Lower leg skin (tissue), 3 donors: Measurements from ENCODE around the gene OMG.

ENCODE experiments used
- POLR2A ChIP-seq, 2 donors: fragments of 450-650 bp; IDR thresholded peaks; one replicate each; pipeline ENCODE4 v1.6.1; 2016 to 2017; ENCODE audit warnings: antibody characterized with exemption in 2 of 2, mild to moderate bottlenecking in 1 of 2, moderate library complexity in 1 of 2
- TF ChIP-seq, protein P1 (sequence below), 3 donors: fragments of 450-650 bp; IDR thresholded peaks; one replicate each; pipeline ENCODE4 v1.5.1; 2016; ENCODE audit warnings: antibody characterized with exemption in 3 of 3, mild to moderate bottlenecking in 3 of 3, moderate library complexity in 2 of 3

DNA sequence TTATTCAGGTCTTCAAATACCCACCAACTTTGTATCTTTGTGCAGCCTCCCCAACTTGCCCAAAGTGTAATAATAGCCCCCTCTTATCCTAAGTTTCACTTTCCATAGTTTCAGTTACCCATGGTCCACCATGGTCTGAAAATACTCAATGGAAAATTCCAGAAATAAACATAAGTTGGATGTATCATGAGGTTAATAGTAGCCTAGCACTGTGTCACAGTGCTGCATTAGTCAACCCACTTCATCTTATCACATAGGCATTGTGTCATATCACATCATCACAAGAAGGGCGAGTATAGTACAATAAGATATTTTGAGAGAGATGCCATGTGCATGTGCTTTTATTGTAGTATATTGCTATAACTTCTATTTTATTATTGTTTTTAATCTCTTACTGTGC is 21.9 kb downstream of the OMG start:
- TF ChIP-seq, protein P1, sequence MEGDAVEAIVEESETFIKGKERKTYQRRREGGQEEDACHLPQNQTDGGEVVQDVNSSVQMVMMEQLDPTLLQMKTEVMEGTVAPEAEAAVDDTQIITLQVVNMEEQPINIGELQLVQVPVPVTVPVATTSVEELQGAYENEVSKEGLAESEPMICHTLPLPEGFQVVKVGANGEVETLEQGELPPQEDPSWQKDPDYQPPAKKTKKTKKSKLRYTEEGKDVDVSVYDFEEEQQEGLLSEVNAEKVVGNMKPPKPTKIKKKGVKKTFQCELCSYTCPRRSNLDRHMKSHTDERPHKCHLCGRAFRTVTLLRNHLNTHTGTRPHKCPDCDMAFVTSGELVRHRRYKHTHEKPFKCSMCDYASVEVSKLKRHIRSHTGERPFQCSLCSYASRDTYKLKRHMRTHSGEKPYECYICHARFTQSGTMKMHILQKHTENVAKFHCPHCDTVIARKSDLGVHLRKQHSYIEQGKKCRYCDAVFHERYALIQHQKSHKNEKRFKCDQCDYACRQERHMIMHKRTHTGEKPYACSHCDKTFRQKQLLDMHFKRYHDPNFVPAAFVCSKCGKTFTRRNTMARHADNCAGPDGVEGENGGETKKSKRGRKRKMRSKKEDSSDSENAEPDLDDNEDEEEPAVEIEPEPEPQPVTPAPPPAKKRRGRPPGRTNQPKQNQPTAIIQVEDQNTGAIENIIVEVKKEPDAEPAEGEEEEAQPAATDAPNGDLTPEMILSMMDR (IDR thresholded peaks at IDR 0.05): no peak
- no peak for TF ChIP-seq POLR2A (IDR thresholded peaks at IDR 0.05)
